OCI-LY1 (cell line): ENCODE measurements around the gene CACNG7.

Source experiments
- EZH2 ChIP-seq: fragments of 200-600 bp; sonication (generic), shearing (Covaris generic); IDR thresholded peaks from 2 replicates; pipeline ENCODE4 v1.8.0; 2017; ENCODE audit warnings: borderline replicate concordance, mixed run types, mild to moderate bottlenecking, antibody characterized with exemption, low read length, moderate library complexity, mixed read lengths
- TF ChIP-seq, protein P1 (sequence below): fragments of 200-600 bp; sonication (generic), shearing (Covaris generic); IDR thresholded peaks from 2 replicates; pipeline ENCODE4 v1.5.1; 2017; ENCODE audit warnings: mild to moderate bottlenecking, antibody characterized with exemption, low read length, moderate library complexity, mixed read lengths

GRCh38 chr19:53957448-53958167 lies 48.5 kb downstream of the CACNG7 start:
- TF ChIP-seq, protein P1, sequence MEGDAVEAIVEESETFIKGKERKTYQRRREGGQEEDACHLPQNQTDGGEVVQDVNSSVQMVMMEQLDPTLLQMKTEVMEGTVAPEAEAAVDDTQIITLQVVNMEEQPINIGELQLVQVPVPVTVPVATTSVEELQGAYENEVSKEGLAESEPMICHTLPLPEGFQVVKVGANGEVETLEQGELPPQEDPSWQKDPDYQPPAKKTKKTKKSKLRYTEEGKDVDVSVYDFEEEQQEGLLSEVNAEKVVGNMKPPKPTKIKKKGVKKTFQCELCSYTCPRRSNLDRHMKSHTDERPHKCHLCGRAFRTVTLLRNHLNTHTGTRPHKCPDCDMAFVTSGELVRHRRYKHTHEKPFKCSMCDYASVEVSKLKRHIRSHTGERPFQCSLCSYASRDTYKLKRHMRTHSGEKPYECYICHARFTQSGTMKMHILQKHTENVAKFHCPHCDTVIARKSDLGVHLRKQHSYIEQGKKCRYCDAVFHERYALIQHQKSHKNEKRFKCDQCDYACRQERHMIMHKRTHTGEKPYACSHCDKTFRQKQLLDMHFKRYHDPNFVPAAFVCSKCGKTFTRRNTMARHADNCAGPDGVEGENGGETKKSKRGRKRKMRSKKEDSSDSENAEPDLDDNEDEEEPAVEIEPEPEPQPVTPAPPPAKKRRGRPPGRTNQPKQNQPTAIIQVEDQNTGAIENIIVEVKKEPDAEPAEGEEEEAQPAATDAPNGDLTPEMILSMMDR = no peak
- no peak for TF ChIP-seq EZH2
